K562 (cell line): ENCODE data around the gene B3GALT5. TPM values are rescaled to one million over a fixed set of nuclear protein-coding genes. Genes with fewer than 3 reads are reported as not detected.

Experiments used
- ATAC-seq: fragments of 200-7000 bp; cut with Tn5 transposase; 3 replicates; pipeline ENCODE4 v1.9.1; 2020; ENCODE audit warnings: moderate library complexity
- BruUV-seq: library from RNA; stranded (reverse); fragments of 400-500 nt; replicated peaks from 2 replicates; lab custom pipeline; 2021; lab: Mats Ljungman, UMichigan
- CTCF ChIA-PET: fragments of 300-600 bp; formaldehyde crosslinking; extraction: SDS; loops from one replicate; lab custom pipeline; 2021; ENCODE audit warnings: low intra/inter-chr PET ratio; lab: Yijun Ruan, JAX
- POLR2A ChIA-PET: fragments of 300-600, 350-650 bp; sonication (Branson Sonifier 250); formaldehyde crosslinking; extraction: SDS; loops from one replicate; lab custom pipeline; 2021; ENCODE audit warnings: antibody characterized with exemption, inconsistent platforms; lab: Yijun Ruan, JAX
- DNase-seq, 4 experiments: peaks; one replicate each; pipeline versions ENCODE4 v3.0.0 to v3.0.0-alpha.2; 2011 to 2018; ENCODE audit warnings: low spot score in 3 of 4, mixed read lengths in 3 of 4; ENCODE audit errors: extremely low read depth in 1 of 4
- FAIRE-seq: peaks from 2 replicates; lab custom pipeline; 2011; peaks lifted over from hg19 to GRCh38; lab: Jason Lieb, UNC
- H2AFZ ChIP-seq: 2 replicates; pipeline ENCODE4 v1.6.0; 2011; ENCODE audit warnings: low read depth, low read length, control low read depth, inconsistent platforms
- H3K27ac ChIP-seq: fragments of 200-600 bp; 3 replicates; pipeline ENCODE4 v1.8.0; 2011; ENCODE audit warnings: low read depth, mild to moderate bottlenecking, control low read depth, inconsistent platforms, low read length, moderate library complexity, mixed read lengths; ENCODE audit errors: extremely low read depth
- H3K27me3 ChIP-seq, 2 experiments: fragments of 300-600 bp in 1 of 2; 2 replicates in 1 of 2; 3 replicates in 1 of 2; pipeline versions ENCODE4 v1.6.0 to v1.8.0; 2011; ENCODE audit warnings: inconsistent platforms in 2 of 2, low read length in 2 of 2, mild to moderate bottlenecking in 1 of 2, mixed read lengths in 1 of 2, moderate library complexity in 1 of 2; ENCODE audit not compliant: control insufficient read depth in 2 of 2, insufficient read depth in 2 of 2
- H3K36me3 ChIP-seq: fragments of 300-600 bp; 3 replicates; pipeline ENCODE4 v1.8.0; 2011; ENCODE audit warnings: mild to moderate bottlenecking, low read length, inconsistent platforms; ENCODE audit not compliant: control insufficient read depth, insufficient read depth
- H3K4me1 ChIP-seq, 2 experiments: fragments of 200-600 bp in 1 of 2; replicated peaks in 1 of 2; 2 replicates in 1 of 2; 3 replicates in 1 of 2; pipeline versions ENCODE4 v1.5.1 to v1.8.0; 2011; ENCODE audit warnings: inconsistent platforms in 2 of 2, low read length in 2 of 2, mild to moderate bottlenecking in 1 of 2, mixed read lengths in 1 of 2, moderate library complexity in 1 of 2; ENCODE audit not compliant: control insufficient read depth in 2 of 2, insufficient read depth in 2 of 2
- H3K4me2 ChIP-seq: 2 replicates; pipeline ENCODE4 v1.6.1; 2011; ENCODE audit warnings: low read length, control low read depth, inconsistent platforms, mixed read lengths; ENCODE audit not compliant: insufficient read depth
- H3K4me3 ChIP-seq: fragments of 200-600 bp; sonication (generic), shearing (Covaris generic); 2 replicates; pipeline ENCODE4 v1.5.1; 2016; ENCODE audit warnings: control low read depth, inconsistent platforms
- H3K79me2 ChIP-seq: fragments of 200-600 bp; 3 replicates; pipeline ENCODE4 v1.8.0; 2011; ENCODE audit warnings: low read length, inconsistent platforms; ENCODE audit not compliant: control insufficient read depth, insufficient read depth
- H3K9ac ChIP-seq, 2 experiments: 2 replicates each; pipeline versions ENCODE4 v1.6.0 to v1.6.1; 2011; ENCODE audit warnings: low read depth in 2 of 2, low read length in 2 of 2, control low read depth in 1 of 2, inconsistent platforms in 1 of 2, mild to moderate bottlenecking in 1 of 2, mixed read lengths in 1 of 2; ENCODE audit not compliant: insufficient read depth in 1 of 2
- H3K9me1 ChIP-seq: one replicate; pipeline ENCODE4 v1.6.0; 2011; ENCODE audit warnings: inconsistent platforms, mild to moderate bottlenecking, low read length, moderate library complexity; ENCODE audit not compliant: control insufficient read depth, insufficient read depth
- H3K9me3 ChIP-seq: replicated peaks from 2 replicates; pipeline ENCODE4 v1.5.1; 2011; ENCODE audit warnings: low read depth, low read length, inconsistent platforms; ENCODE audit not compliant: control insufficient read depth, insufficient read depth
- H4K20me1 ChIP-seq: replicated peaks from 2 replicates; pipeline ENCODE4 v1.6.1; 2011; ENCODE audit warnings: low read length, inconsistent platforms, mixed read lengths; ENCODE audit not compliant: control insufficient read depth, insufficient read depth
- NRF1 ChIP-seq, 2 experiments: fragments of 450-650 bp; IDR thresholded peaks in 1 of 2; conservative IDR thresholded peaks in 1 of 2; 2 replicates each; pipeline ENCODE4 v1.6.1; 2014; ENCODE audit warnings: mild to moderate bottlenecking in 2 of 2
- RUNX1 ChIP-seq: sonication (generic); IDR thresholded peaks from 2 replicates; pipeline ENCODE4 v1.6.1; 2016; ENCODE audit warnings: antibody characterized with exemption, low read depth
- WGBS: fragments of 100-300 bp; shearing (Covaris generic); methylation state at CpG from one replicate; pipeline ENCODE4 v1.1.6; 2016; ENCODE audit warnings: low coverage, mixed read lengths; ENCODE audit not compliant: insufficient coverage; ENCODE audit errors: missing lambda C conversion rate; 5-methylcytosine and 5-hydroxymethylcytosine counted together
- in situ Hi-C: fragments of 300-500 bp; cut with MboI; formaldehyde crosslinking; loops from 4 replicates; pipeline ENCODE4 v1.15.0; 2018; ENCODE audit warnings: inconsistent platforms, mixed read lengths
- intact Hi-C: fragments of 100-400 bp; cut with micrococcal nuclease; formaldehyde crosslinking; loops from 2 replicates; pipeline ENCODE4 v1.14.2; 2022
- polyA plus RNA-seq, 8 experiments: library from polyadenylated mRNA; depleted of rRNA in 4 of 8; stranded (reverse) in 5 of 8; unstranded in 3 of 8; fragments of >200 nt; fragmentation: Nextera tagmentation in 2 of 8; fragmentation: Illumina TruSeq in 1 of 8; extraction: Ambion mirVana in 2 of 8; extraction: Trizol in 1 of 8; gene quantifications; 2 replicates each; pipeline versions ENCODE4 v1.2.1 to v1.2.3, GENCODE V29; 2011 to 2014; ENCODE audit warnings: inconsistent platforms in 1 of 8, missing spikeins in 1 of 8
- total RNA-seq, 7 experiments: library from RNA; depleted of rRNA in 6 of 7; stranded (reverse); fragments of >200 nt in 6 of 7; fragmentation: Illumina TruSeq in 2 of 7; extraction: Trizol in 2 of 7; gene quantifications; 2 replicates each; pipeline versions ENCODE4 v1.2.1 to v1.2.3, GENCODE V29; 2011 to 2021; ENCODE audit warnings: low replicate concordance in 1 of 7
- TF ChIP-seq, protein P1 (sequence below), 2 experiments: fragments of 450-650 bp in 1 of 2; sonication (generic) in 1 of 2; formaldehyde crosslinking in 1 of 2; IDR thresholded peaks in 1 of 2; conservative IDR thresholded peaks in 1 of 2; 2 replicates each; pipeline versions ENCODE4 v1.6.1 to v1.8.1; 2016 to 2023; ENCODE audit warnings: mild to moderate bottlenecking in 2 of 2, moderate library complexity in 2 of 2, inconsistent platforms in 1 of 2, missing genetic modification reagents in 1 of 2

Gene B3GALT5
- total and polyA plus RNA-seq, 9 of the 15 experiments (the other 6 are each of a cell fraction or from before 2014, with no cell fraction given) = 0.02 TPM; not detected in 8

DNA sequence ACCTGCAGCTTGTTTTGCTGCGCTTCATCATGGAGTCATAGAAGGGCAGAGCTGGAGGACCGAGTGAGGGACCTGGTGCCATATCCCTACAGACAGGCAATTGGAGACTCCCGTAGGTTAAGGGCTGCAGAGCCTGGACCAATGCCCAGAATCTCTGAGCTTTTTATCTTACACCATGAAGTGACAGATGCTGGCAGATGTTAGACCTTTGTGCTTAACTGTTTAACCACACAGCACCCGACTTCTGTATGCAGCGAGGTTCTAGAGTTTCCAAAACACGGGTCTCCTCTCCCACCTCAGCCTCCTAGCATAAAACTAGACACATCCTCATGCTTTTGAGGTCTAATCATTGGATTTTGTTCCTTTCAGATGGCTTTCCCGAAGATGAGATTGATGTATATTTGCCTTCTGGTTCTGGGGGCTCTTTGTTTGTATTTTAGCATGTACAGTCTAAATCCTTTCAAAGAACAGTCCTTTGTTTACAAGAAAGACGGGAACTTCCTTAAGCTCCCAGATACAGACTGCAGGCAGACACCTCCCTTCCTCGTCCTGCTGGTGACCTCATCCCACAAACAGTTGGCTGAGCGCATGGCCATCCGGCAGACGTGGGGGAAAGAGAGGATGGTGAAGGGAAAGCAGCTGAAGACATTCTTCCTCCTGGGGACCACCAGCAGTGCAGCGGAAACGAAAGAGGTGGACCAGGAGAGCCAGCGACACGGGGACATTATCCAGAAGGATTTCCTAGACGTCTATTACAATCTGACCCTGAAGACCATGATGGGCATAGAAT lies 47.6 kb downstream of the B3GALT5 start:
- no peaks in the 10 kb centered on the region for H3K9me3 ChIP-seq
- peaks cover 13 to 52% of the 10 kb centered on the region in 2 experiments; a peak in 4 of 5 replicates for H3K27me3 ChIP-seq
- CTCF ChIA-PET = no interaction called here
- no peaks in the 10 kb centered on the region for H3K4me1 ChIP-seq
- no peak for TF ChIP-seq RUNX1
- TF ChIP-seq NRF1 (conservative IDR thresholded peaks at IDR 0.05 in 1 of 2, IDR thresholded peaks at IDR 0.05 in 1 of 2) = no peak
- TF ChIP-seq, protein P1, sequence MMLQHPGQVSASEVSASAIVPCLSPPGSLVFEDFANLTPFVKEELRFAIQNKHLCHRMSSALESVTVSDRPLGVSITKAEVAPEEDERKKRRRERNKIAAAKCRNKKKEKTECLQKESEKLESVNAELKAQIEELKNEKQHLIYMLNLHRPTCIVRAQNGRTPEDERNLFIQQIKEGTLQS (IDR thresholded peaks at IDR 0.05) = peak; percentile 23; the same call in 1 of the 2 replicates
- TF ChIP-seq, protein P1 (CRISPR knock-in tag; conservative IDR thresholded peaks at IDR 0.05) = no peak
- intact Hi-C loops = no loop called here
- no peaks in the 10 kb centered on the region for H3K9me1 ChIP-seq
- H3K36me3 ChIP-seq = no peaks in the 10 kb centered on the region
- FAIRE-seq (peak; percentile 15), DNase-seq (peak in 1 of 4 experiments; percentile 21), ATAC-seq (peak; percentile 39; the same call in 2 of the 3 replicates)
- no peaks in the 10 kb centered on the region for H4K20me1 ChIP-seq
- no peak overlapping the region for H3K9ac ChIP-seq
- no peak overlapping the region for H3K4me3 ChIP-seq
- no TSS peak for BruUV-seq
- H2AFZ ChIP-seq = no peak overlapping the region
- POLR2A ChIA-PET = interaction anchor here (0.7 to 1.1 kb wide), 2 partner anchors 58 to 150 kb away, joined by 3 to 4 read pairs; no protein-coding TSS in a partner anchor
- in situ Hi-C loops = no loop called here
- H3K27ac ChIP-seq = no peak overlapping the region
- no peak overlapping the region for H3K4me2 ChIP-seq
- no peaks in the 10 kb centered on the region for H3K79me2 ChIP-seq
- WGBS = 2% methylated on average over 17 of the region's 17 CpGs
